Stimulated activated CD4-positive, alpha-beta T cell treated with anti-CD3 and anti-CD28 coated beads, Interleukin-2, amount 100 ng/mL, for 4 hours (primary cell): ENCODE results near the gene SFSWAP.
"Not testable (repeated sequence)": the region's sequence is repeated elsewhere in the genome, so short reads cannot be mapped to it uniquely, and the experiment has no call there.

Source experiments
- DNase-seq: peaks from one replicate; pipeline ENCODE4 v3.0.0-alpha.2; 2020; ENCODE audit warnings: low read depth

Gene SFSWAP

DNA sequence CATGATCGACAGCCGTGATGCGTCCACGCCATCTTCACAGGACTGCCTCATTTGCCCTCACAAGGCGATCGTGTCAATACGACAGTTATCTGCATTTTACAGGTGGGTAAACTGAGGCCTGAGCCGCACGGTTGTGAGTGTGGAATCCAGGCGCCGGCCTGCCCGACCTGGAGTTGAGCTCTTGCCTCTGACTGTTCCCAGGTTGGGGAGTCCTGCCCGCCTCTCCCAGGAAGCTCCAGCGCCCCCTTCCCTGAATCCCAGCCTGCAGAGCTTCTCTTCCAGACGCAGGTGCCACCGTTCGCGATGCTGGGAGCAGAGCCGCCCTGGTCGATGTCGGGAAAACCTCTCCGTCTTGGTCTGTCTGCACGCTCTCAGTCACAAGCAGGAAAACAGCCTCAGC lies 31.1 kb upstream of the SFSWAP start:
- DNase-seq = not testable (repeated sequence)

- not testable (repeated sequence) for DNase-seq
Measured at GRCh38 chr12:131680392-131681256, 30.3 kb upstream of the SFSWAP start.

GRCh38 chr12:131681257-131681620 lies 29.7 kb upstream of the SFSWAP start:
- no peak for DNase-seq

- DNase-seq = not testable (repeated sequence)
Measured at GRCh38 chr12:131681746-131682509, 29.0 kb upstream of the SFSWAP start.

- no peak for DNase-seq
Measured at GRCh38 chr12:131682510-131682895, 28.4 kb upstream of the SFSWAP start.

DNA sequence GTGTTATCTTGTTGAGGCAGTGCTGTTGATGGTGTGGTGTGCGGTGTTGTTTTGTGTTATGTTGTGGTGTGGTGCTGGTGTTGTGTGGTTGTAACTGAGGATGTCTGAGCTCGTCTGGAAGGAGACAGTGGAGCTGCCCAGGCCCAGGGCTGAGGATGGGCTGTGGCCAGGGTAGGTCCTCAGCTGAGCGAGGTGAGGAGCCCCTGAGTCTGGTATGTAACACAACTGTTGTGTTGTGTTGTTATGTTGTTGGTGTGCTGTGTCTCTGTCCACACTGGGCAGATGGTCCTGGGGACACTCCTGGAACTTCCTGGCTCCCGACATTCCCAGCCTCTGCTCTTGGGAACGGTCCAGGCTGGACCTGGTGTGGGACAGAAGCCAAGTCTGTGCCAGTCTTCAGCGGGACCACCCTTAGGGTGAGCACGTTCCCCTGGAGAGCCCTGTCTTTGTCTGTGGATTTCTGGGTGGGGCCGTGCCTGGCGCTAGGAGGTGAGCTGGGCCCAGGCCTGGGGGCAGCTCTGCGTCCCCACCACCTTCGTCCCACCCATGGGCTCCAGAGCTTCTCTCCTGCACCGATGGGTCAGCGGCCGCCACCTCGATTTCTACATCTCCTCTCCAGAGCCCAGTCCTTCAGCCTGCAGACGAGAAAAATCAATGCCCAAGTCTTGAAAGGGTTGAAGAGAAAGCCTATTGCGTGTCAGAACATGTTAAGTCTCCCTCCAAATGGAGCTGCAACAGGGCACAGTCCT lies 27.4 kb upstream of the SFSWAP start:
- no peak for DNase-seq

- DNase-seq = no peak
Measured at GRCh38 chr12:131684015-131684725, 26.7 kb upstream of the SFSWAP start.

DNA sequence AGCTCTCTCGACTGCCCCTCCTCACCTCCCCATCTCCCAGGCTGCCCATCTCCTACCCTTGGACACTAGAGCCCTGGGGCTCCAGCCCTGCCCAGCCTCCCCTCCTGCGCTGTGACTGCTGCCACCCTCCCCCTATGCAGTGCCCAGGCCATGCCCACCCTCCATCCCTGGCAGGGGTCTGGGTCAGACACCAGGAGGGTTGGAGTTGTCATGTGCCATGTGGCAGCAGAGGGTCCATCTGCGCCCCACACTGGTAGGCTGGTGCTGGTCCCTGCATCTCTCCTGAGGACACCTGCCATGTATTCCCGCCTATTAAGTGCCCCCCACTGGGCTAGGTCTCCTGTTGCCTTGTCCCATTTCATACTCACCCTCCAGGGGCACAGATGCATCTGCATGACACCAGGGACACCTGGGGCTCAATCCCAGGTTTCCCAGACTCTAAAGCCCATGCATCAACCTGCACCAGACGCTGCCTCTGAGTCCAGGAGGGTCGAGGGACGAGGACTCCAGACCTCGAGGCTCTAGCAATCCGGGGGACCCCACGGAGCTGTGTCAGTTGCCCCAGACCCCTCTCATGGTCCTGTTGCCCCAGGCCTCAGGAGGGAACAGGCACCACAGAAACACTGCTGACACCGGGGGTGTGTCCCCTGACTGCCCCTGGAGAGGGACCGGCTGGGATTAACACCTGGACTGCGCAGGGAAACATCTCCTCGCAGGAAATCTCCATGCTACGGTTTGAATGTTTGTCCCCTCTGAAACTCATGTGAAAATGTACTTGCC lies 23.4 kb upstream of the SFSWAP start:
- no peak for DNase-seq

DNA sequence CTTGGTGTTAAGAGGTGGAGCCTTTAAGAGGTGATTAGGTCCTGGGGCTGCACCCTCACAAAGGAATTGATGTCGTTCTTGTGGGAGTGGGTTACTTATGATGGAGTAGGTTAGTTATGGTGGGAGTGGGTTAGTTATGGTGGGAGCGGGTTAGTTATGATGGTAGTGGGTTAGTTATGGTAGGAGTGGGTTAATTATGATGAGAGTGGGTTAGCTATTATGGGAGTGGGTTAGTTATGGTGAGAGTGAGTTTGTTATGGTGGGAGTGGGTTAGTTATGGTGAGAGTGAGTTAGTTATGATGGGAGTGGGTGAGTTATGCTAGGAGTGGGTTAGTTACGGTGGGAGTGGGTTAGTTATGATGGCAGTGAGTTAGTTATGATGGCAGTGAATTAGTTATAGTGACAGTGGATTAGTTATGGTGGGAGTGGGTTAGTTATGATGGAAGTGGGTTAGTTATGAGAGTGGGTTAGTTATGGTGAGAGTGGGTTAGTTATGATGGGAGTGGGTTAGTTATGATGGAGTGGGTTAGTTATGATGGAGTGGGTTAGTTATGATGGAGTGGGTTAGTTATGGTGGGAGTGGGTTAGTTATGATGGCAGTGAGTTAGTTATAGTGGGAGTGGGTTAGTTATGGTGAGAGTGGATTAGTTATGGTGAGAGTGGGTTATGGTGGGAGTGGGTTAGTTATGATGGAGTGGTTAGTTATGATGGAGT lies 22.6 kb upstream of the SFSWAP start:
- no peak for DNase-seq

DNA sequence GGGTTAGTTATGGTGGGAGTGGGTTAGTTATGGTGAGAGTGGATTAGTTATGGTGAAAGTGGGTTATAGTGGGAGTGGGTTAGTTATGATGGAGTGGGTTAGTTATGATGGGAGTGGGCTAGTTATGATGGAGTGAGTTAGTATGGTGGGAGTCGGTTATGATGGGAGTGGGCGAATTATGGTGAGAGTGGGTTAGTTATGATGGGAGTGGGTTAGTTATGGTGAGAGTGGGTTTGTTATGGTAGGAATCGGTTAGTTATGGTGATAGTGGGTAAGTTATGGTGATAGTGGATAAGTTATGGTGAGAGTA lies 22.1 kb upstream of the SFSWAP start:
- DNase-seq = no peak

DNA sequence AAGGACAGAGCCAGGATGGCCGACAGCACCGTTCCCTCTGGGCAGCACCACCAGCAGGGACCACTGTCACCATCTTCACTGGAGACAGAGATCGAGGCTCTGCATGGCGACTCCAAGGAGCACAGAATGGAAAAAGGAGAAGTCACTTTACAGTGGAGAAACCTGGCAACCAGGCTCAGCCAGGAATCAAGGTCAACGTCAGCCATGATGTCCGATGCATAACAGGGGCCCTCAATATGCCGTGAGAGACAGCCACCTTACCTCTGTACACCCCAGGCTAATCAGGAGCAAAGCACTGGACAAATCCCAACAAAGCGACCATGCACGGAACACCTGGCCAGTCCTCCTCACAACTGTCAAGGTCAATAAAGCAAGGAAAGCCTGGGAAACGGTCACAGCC lies 20.6 kb upstream of the SFSWAP start:
- DNase-seq = no peak

- DNase-seq = no peak
Measured at GRCh38 chr12:131692431-131692830, 18.5 kb upstream of the SFSWAP start.

DNA sequence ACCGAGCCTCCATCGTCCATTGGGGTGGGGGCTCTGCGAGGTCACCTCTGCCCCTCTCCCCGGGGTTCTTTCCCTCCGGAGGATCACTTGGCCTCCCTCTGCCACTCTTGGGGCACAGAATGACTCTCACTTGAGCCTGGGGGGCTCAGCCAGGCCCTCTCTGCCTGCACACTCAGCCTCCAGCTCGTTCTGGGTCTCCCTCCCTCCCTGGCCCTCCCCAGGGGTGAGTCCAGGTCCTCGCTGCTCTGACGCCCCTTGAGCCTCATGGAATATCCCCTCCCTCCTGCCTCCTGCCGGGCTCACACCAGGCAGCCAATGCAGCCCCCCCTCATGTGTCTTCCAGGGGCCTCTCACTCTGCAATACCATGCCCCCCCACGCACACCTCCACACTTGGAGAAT lies 17.7 kb upstream of the SFSWAP start:
- DNase-seq = no peak

- DNase-seq = no peak
Measured at GRCh38 chr12:131694116-131694838, 16.6 kb upstream of the SFSWAP start.

DNA sequence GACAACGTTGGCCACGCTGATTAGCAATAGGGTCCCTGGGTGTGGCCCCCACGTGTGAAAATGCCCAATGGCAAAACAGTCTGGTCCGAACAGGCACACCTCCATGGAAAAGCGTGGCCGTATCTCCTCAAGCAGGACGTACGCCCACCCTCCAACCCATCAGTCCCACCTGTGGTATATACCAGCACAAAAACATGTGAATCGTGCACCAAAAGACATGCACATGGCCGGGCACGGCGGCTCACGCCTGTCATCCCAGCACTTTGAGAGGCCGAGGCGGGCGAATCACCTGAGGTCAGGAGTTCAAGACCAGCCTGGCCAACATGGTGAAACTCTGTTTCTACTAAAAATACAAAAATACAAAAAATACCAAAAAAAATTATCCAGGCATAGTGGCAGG lies 14.9 kb upstream of the SFSWAP start:
- DNase-seq = no peak

- no peak for DNase-seq
Measured at GRCh38 chr12:131698286-131698685, 12.6 kb upstream of the SFSWAP start.

- DNase-seq = no peak
Measured at GRCh38 chr12:131699434-131699833, 11.5 kb upstream of the SFSWAP start.

DNA sequence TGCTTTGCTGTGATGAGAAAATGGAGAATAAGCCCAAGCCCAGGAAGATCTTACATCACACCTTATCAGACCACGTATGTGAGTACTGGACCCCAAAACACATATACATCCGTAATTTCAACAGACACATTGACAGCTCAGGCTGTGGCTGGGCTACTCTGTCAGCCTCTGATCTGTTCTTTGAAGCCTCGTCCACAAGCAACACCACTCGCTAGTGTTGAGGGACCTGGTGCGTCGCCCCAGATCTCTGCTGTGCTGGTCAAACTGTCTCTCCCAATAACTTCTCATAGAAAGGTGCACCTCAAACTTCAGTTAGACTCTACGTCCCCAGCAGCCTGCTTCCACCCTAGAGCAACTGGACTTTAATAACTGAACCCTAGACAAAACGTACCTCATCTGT lies 10.6 kb upstream of the SFSWAP start:
- DNase-seq = no peak

DNA sequence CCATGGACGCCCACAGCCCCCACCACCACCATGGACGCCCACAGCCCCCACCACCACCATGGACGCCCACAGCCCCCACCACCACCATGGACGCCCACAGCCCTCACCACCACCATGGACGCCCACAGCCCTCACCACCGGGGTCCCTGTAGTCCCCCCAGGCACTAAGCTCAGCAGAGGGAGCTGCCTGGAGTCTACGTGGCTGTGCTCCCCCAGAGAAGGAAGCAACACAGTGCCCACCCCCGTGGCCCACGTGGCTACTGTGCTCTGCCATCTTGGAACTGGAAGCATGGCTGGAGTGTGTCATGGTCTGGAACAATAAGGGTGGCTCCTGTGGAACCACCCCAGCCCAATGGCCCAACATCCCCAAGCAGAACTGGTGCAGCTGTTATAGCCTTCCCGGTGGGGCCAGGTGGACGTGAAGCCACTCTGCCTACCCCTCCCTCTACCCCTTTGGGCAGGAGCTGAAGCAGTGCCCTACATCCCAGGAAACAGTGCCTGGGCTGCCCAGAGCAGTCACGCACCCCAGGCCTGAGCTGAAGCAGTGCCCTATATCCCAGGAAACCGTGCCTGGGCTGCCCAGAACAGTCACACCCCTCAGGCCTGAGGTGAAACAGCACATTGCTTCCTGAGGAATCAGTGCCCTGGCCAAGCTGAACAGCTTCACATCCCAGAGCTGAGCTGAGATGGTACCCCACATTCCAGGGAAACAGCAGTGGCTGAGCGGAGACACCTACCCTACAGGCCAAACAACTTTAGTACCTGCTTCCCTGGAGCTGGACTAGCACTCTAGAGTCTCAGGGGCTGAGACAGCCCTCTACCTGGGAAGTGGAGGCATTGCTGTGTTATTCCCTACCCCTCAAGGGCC lies 9.0 kb upstream of the SFSWAP start:
- no peak for DNase-seq
